ENCODE results near the gene HAS3. TPM values are rescaled to one million over a fixed set of nuclear protein-coding genes. Genes with fewer than 3 reads are reported as not detected.
"Not testable (repeated sequence)": the region's sequence is repeated elsewhere in the genome, so short reads cannot be mapped to it uniquely, and the experiment has no call there.

HAS3 gene
- total RNA-seq, 1 donor from 2014 or later: 0.75 TPM

- Histone ChIP-seq H3K36me3 (ENCODE audit: control insufficient read depth, insufficient read depth, low read length) (peaks cover 1% of the 10 kb centered on the region), H3K27me3 (ENCODE audit: control insufficient read depth, insufficient read depth, low read length) (no peaks in the 10 kb centered on the region), H3K4me3 (ENCODE audit: low read depth, low read length) (no peak overlapping the region)
- DNase-seq (ENCODE audit: low read depth): no peak
- TF ChIP-seq, protein P1, sequence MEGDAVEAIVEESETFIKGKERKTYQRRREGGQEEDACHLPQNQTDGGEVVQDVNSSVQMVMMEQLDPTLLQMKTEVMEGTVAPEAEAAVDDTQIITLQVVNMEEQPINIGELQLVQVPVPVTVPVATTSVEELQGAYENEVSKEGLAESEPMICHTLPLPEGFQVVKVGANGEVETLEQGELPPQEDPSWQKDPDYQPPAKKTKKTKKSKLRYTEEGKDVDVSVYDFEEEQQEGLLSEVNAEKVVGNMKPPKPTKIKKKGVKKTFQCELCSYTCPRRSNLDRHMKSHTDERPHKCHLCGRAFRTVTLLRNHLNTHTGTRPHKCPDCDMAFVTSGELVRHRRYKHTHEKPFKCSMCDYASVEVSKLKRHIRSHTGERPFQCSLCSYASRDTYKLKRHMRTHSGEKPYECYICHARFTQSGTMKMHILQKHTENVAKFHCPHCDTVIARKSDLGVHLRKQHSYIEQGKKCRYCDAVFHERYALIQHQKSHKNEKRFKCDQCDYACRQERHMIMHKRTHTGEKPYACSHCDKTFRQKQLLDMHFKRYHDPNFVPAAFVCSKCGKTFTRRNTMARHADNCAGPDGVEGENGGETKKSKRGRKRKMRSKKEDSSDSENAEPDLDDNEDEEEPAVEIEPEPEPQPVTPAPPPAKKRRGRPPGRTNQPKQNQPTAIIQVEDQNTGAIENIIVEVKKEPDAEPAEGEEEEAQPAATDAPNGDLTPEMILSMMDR (IDR thresholded peaks at IDR 0.05; ENCODE audit: insufficient read depth, low read length, poor library complexity, severe bottlenecking): no peak
Measured at GRCh38 chr16:69145658-69146057, 40.2 kb downstream of the HAS3 start.

DNA sequence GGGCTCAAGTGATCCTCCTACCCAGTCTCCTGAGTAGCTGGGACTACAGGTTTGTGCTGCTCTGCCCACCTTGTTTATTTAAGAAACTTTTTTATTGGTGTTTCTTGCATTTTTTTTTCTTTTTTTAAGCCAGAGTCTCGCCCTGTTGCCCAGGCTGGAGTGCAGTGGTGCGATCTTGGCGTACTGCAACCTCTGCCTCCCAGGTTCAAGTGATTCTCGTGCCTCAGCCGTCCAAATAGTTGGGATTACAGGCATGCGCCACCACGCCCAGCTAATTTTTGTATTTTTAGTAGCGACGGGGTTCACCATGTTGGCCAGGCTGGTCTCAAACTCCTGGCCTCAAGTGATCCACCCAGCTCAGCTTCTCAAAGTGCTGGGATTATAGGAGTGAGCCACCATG, 44.2 kb downstream of the HAS3 start:
- H3K36me3 ChIP-seq (ENCODE audit: control insufficient read depth, insufficient read depth, low read length); DNase-seq (ENCODE audit: low read depth); H3K27me3 ChIP-seq (ENCODE audit: control insufficient read depth, insufficient read depth, low read length); H3K4me3 ChIP-seq (ENCODE audit: low read depth, low read length): not testable (repeated sequence)

DNA sequence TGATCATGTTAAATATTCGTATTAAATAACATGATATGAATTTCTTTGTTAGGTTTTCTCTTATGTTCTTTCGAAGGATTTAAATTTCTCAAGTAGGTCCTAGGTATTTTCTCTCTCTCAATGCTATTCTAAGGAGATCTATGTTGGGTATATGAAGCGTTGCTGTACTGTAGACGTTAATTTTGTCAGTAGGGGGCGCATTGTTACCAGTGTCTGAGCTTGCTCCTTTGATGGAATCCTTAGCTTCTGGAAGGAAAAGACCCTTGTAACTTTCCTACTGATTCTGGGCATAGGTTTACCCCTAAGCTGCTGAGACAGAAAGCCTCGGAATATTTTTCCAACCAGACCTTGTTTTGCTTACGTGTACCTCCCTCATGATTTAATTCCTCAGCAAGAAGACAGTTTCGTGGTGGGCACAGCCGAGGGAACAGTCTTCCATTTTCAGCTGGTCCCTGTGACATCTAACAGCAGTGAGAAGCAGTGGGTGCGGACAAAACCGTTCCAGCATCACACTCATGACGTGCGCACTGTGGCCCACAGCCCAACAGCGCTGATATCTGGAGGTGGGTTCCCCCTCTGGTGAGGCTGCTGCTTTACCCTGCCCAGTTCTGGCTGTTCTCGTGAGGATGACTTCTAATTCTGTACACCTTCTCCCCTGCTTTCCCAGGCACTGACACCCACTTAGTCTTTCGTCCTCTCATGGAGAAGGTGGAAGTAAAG, 44.9 kb downstream of the HAS3 start:
- Histone ChIP-seq H3K36me3 (ENCODE audit: control insufficient read depth, insufficient read depth, low read length) (peaks cover 1% of the 10 kb centered on the region), H3K27me3 (ENCODE audit: control insufficient read depth, insufficient read depth, low read length) (no peaks in the 10 kb centered on the region), H3K4me3 (ENCODE audit: low read depth, low read length) (no peak overlapping the region)
- TF ChIP-seq, protein P1 (IDR thresholded peaks at IDR 0.05; ENCODE audit: insufficient read depth, low read length, poor library complexity, severe bottlenecking): peak; percentile 74
- DNase-seq (ENCODE audit: low read depth): no peak

DNA sequence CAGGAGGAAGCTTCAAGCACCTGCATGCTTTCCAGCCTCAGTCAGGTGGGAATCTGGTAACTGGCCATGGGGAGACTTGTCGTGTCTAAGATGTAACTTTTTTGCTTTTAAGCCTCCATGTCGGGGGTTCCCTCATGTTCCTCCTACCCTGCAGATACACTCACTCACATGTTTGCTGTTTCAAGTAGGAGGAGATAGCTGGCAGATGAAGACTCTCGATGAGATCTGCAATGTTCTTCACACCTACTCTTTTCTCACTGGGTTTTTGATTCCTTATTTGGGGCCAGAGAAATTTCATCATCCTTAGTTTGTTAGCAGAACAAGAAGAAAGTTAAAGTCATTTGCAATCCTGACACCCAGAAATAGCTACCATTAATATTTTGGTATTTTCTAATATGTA, 51.7 kb downstream of the HAS3 start:
- Histone ChIP-seq H3K27me3 (ENCODE audit: control insufficient read depth, insufficient read depth, low read length) (no peaks in the 10 kb centered on the region), H3K36me3 (ENCODE audit: control insufficient read depth, insufficient read depth, low read length) (peaks cover 1% of the 10 kb centered on the region), H3K4me3 (ENCODE audit: low read depth, low read length) (no peak overlapping the region)
- DNase-seq (ENCODE audit: low read depth): no peak
- TF ChIP-seq, protein P1 (IDR thresholded peaks at IDR 0.05; ENCODE audit: insufficient read depth, low read length, poor library complexity, severe bottlenecking): no peak

GRCh38 chr16:69160192-69160591, 54.7 kb downstream of the HAS3 start:
- no peaks in the 10 kb centered on the region for H3K27me3 ChIP-seq (ENCODE audit: control insufficient read depth, insufficient read depth, low read length)
- TF ChIP-seq, protein P1 (IDR thresholded peaks at IDR 0.05; ENCODE audit: insufficient read depth, low read length, poor library complexity, severe bottlenecking): no peak
- no peak for DNase-seq (ENCODE audit: low read depth)
- H3K36me3 ChIP-seq (ENCODE audit: control insufficient read depth, insufficient read depth, low read length): peaks cover 1% of the 10 kb centered on the region
- H3K4me3 ChIP-seq (ENCODE audit: low read depth, low read length): no peak overlapping the region

DNA sequence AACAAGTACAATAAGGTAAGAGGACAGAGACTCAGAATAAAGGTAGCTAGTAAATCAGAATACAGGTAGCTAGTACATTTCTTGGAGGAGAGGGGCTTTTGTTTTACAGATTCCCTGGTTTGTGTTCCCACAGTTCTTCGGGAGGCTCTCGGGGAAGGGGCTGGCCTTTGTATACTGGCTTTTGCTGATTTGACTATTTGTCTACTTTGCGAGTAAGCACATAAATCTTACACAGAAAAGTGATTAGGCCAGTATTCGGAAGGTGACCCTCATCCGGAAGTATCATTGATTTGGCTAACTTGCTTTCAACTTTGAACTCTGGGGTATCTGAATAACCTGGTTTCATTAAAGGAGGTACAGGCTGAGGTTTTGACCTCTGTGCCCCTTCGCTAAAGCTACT, 60.1 kb downstream of the HAS3 start:
- H3K36me3 ChIP-seq (ENCODE audit: control insufficient read depth, insufficient read depth, low read length): peaks cover 2% of the 10 kb centered on the region
- DNase-seq (ENCODE audit: low read depth): no peak
- no peak overlapping the region for H3K4me3 ChIP-seq (ENCODE audit: low read depth, low read length)
- no peaks in the 10 kb centered on the region for H3K27me3 ChIP-seq (ENCODE audit: control insufficient read depth, insufficient read depth, low read length)
- TF ChIP-seq, protein P1 (IDR thresholded peaks at IDR 0.05; ENCODE audit: insufficient read depth, low read length, poor library complexity, severe bottlenecking): no peak

All from kidney epithelial cell (primary cell).